Memory B cell (primary cell): ENCODE data around the gene EXOC3L2.
A peak's percentile ranks its signal among the peaks of the same experiment; 100 is the strongest.
"Not testable (repeated sequence)": the region's sequence is repeated elsewhere in the genome, so short reads cannot be mapped to it uniquely, and the experiment has no call there.

Experiments
- ATAC-seq: fragments of 150-1000 bp; cut with Tn5 transposase; 2 replicates; pipeline ENCODE4 v1.10.0; 2021; ENCODE audit warnings: low read depth, mild to moderate bottlenecking, moderate library complexity
- DNase-seq, 2 donors: peaks; one replicate each; pipeline ENCODE4 v3.0.0; 2022; ENCODE audit warnings: low spot score in 2 of 2
- H3K27ac Mint-ChIP-seq: one replicate; pipeline ENCODE4 v1.8.0; 2022; ENCODE audit warnings: mild to moderate bottlenecking, moderate library complexity, mixed read lengths
- H3K27me3 Mint-ChIP-seq: one replicate; pipeline ENCODE4 v1.8.0; 2022; ENCODE audit warnings: mixed read lengths
- H3K36me3 Mint-ChIP-seq: one replicate; pipeline ENCODE4 v1.8.0; 2022; ENCODE audit warnings: mild to moderate bottlenecking, mixed read lengths
- H3K4me1 Mint-ChIP-seq: one replicate; pipeline ENCODE4 v1.8.0; 2022; ENCODE audit warnings: mixed read lengths
- H3K4me3 Mint-ChIP-seq: one replicate; pipeline ENCODE4 v1.8.0; 2022; ENCODE audit warnings: mild to moderate bottlenecking, moderate library complexity, mixed read lengths
- H3K9me3 Mint-ChIP-seq: one replicate; pipeline ENCODE4 v1.8.0; 2022; ENCODE audit warnings: mixed read lengths

Gene EXOC3L2

GRCh38 chr19:45250216-45250831 lies 5.1 kb upstream of the EXOC3L2 start:
- peaks cover 29% of the 10 kb centered on the region for H3K4me1 Mint-ChIP-seq
- no peaks in the 10 kb centered on the region for H3K9me3 Mint-ChIP-seq
- peaks cover 2% of the 10 kb centered on the region for H3K27me3 Mint-ChIP-seq
- H3K36me3 Mint-ChIP-seq = no peaks in the 10 kb centered on the region
- ATAC-seq (no peak), DNase-seq (no peak)
- peak overlapping the region; percentile 3 for H3K27ac Mint-ChIP-seq
- peak overlapping the region; percentile 90 for H3K4me3 Mint-ChIP-seq

DNA sequence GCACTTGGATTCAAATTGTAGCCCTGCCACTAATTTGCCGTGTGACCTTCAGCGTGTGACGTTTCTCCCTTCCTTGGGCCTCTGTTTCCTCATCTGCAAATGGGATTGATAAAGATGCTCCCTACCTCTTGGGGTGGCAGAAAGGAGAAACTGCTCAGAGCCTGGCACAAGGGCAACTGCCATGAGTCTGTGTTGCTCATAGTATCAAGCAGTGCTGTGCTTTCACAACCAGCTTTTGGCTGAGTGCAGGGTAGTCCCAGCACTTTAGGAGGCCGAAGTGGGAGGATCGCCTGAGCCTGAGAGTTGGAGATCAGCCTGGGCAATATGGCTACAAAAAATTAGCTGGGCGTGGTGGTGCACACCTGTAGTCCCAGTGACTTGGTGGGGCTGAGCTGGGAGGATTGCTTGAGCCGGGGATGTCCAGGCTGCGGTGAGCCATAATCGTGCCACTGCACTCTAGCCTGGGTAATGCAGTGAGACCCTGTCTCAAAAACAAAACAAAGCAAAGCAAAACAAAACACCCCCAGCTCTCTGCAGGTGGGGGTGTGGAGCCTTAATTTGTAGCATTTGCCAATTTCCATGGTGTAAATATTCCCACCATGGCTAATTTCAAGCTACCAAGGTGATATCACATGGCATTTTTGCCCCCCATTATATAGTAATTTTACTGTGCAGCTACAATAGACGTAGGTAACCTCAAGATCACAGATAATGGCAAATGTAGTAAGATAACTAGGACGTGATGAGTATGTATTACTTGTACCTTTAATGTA lies 4.2 kb upstream of the EXOC3L2 start:
- DNase-seq = no peak
- Mint-ChIP-seq H3K9me3 (no peaks in the 10 kb centered on the region), H3K4me3 (peak overlapping the region; percentile 17), H3K27me3 (peaks cover 8% of the 10 kb centered on the region), H3K4me1 (peaks cover 29% of the 10 kb centered on the region), H3K36me3 (no peaks in the 10 kb centered on the region), H3K27ac (no peak overlapping the region)
- no peak for ATAC-seq

GRCh38 chr19:45247136-45247535 lies 1.9 kb upstream of the EXOC3L2 start:
- Mint-ChIP-seq H3K36me3 (no peaks in the 10 kb centered on the region), H3K4me1 (peaks cover 11% of the 10 kb centered on the region), H3K27me3 (peaks cover 13% of the 10 kb centered on the region), H3K27ac (no peak overlapping the region), H3K4me3 (no peak overlapping the region), H3K9me3 (no peaks in the 10 kb centered on the region)
- DNase-seq (no peak), ATAC-seq (no peak)

DNA sequence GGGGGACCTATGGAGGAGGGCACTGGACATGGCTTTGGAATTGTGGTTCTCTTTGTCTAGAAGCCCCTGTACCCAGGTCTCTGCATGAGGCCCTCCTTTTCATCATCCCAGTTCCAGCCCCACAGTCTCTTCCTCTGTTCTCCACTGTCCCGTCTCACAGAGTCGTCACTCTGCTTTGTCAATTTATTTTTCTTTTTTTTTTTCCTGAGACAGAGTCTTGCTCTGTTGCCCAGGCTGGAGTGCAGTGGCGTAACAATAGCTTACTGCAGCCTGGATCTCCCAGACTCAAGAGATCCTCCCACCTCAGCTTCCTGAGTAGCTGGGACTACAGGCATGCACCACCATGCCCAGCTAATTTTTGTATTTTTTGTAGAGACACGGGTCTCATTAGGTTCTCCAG lies 619 bp upstream of the EXOC3L2 start:
- Mint-ChIP-seq H3K27me3 (peaks cover 17% of the 10 kb centered on the region), H3K36me3 (no peaks in the 10 kb centered on the region), H3K4me1 (peaks cover 7% of the 10 kb centered on the region), H3K9me3 (no peaks in the 10 kb centered on the region), H3K4me3 (no peak overlapping the region), H3K27ac (no peak overlapping the region)
- ATAC-seq (no peak), DNase-seq (no peak)

GRCh38 chr19:45244133-45244794 lies 943 bp downstream of the EXOC3L2 start:
- Mint-ChIP-seq H3K9me3 (no peaks in the 10 kb centered on the region), H3K4me1 (peaks cover 4% of the 10 kb centered on the region), H3K36me3 (no peaks in the 10 kb centered on the region), H3K27me3 (peaks cover 15% of the 10 kb centered on the region), H3K4me3 (no peak overlapping the region), H3K27ac (no peak overlapping the region)
- DNase-seq (no peak), ATAC-seq (no peak)

DNA sequence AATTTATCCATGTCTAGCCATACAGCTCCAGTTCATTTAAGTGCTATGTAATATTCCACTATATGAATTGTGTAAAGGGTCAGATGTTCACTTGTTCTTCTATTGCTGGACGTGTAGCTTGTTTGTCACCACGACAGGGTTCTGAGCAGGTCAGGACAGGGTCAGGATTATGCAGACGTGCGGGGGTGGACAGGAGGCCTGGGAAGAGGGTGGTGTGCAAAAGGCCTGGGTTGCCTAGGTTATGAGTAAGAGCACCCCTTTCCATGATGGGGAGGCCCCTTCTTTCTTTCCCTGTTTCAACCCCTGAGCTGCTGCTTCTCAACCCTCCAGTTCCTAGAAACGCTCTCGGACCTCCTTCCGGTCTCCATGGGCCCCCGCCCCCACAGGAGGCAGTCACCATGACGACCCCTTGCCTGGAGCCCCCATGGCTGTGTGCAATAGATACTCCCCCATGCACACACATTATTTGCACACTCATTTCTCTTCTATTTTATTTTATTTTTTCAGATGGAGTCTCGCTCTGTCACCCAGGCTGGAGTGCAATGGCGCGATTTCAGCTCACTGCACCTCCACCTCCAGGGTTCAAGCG lies 2.0 kb downstream of the EXOC3L2 start:
- Mint-ChIP-seq H3K9me3 (no peaks in the 10 kb centered on the region), H3K36me3 (no peaks in the 10 kb centered on the region), H3K27me3 (peaks cover 15% of the 10 kb centered on the region), H3K27ac (no peak overlapping the region), H3K4me3 (no peak overlapping the region), H3K4me1 (no peaks in the 10 kb centered on the region)
- ATAC-seq = no peak
- no peak for DNase-seq

DNA sequence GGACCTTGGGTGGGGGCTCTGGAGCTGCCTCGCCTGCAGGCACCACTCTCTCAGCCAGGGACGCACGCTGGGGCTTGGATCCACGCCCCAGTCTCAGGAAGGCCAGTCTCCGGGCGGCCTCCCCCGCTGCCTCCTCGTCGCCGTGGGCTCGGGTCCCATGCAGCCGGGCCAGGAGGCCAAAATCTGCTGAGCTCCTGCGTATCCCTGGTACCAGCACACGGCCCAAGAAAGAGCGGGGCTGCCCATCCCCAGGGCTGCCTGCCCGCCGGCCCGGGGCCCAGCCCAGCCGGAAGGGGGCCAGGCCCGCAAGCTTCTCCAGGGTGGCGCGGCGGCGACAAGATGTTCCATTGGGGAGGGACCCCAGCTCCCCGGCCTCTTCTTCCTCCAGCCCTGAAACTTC lies 6.7 kb downstream of the EXOC3L2 start:
- Mint-ChIP-seq H3K36me3 (no peaks in the 10 kb centered on the region), H3K27ac (no peak overlapping the region), H3K9me3 (no peaks in the 10 kb centered on the region), H3K27me3 (peaks cover 28% of the 10 kb centered on the region), H3K4me1 (peaks cover 10% of the 10 kb centered on the region), H3K4me3 (no peak overlapping the region)
- ATAC-seq (no peak), DNase-seq (no peak)

GRCh38 chr19:45235485-45235884 lies 9.7 kb downstream of the EXOC3L2 start:
- no peak for DNase-seq
- H3K27me3 Mint-ChIP-seq = peaks cover 28% of the 10 kb centered on the region
- no peak overlapping the region for H3K4me3 Mint-ChIP-seq
- H3K9me3 Mint-ChIP-seq = no peaks in the 10 kb centered on the region
- H3K27ac Mint-ChIP-seq = no peak overlapping the region
- peaks cover 10% of the 10 kb centered on the region for H3K4me1 Mint-ChIP-seq
- no peaks in the 10 kb centered on the region for H3K36me3 Mint-ChIP-seq
- no peak for ATAC-seq

- H3K27me3 Mint-ChIP-seq = peaks cover 28% of the 10 kb centered on the region
- no peaks in the 10 kb centered on the region for H3K36me3 Mint-ChIP-seq
Measured at GRCh38 chr19:45234089-45234869, 10.9 kb downstream of the EXOC3L2 start.

GRCh38 chr19:45231891-45232290 lies 13.3 kb downstream of the EXOC3L2 start:
- no peak for DNase-seq
- Mint-ChIP-seq H3K36me3 (no peaks in the 10 kb centered on the region), H3K4me1 (peaks cover 10% of the 10 kb centered on the region), H3K27me3 (peaks cover 24% of the 10 kb centered on the region), H3K9me3 (no peaks in the 10 kb centered on the region), H3K27ac (no peak overlapping the region), H3K4me3 (no peak overlapping the region)
- ATAC-seq = no peak

More at GRCh38 chr19:45234089-45234869, 10.9 kb downstream of the EXOC3L2 start:
- ATAC-seq (no peak), DNase-seq (no peak)
- Mint-ChIP-seq H3K27ac (no peak overlapping the region), H3K9me3 (no peaks in the 10 kb centered on the region), H3K4me1 (peaks cover 10% of the 10 kb centered on the region), H3K4me3 (no peak overlapping the region)

GRCh38 chr19:45229056-45229455 lies 16.2 kb downstream of the EXOC3L2 start:
- H3K9me3 Mint-ChIP-seq, H3K4me1 Mint-ChIP-seq, DNase-seq, H3K36me3 Mint-ChIP-seq, ATAC-seq, H3K27ac Mint-ChIP-seq, H3K4me3 Mint-ChIP-seq: not testable (repeated sequence)
- H3K27me3 Mint-ChIP-seq = peaks cover 18% of the 10 kb centered on the region

DNA sequence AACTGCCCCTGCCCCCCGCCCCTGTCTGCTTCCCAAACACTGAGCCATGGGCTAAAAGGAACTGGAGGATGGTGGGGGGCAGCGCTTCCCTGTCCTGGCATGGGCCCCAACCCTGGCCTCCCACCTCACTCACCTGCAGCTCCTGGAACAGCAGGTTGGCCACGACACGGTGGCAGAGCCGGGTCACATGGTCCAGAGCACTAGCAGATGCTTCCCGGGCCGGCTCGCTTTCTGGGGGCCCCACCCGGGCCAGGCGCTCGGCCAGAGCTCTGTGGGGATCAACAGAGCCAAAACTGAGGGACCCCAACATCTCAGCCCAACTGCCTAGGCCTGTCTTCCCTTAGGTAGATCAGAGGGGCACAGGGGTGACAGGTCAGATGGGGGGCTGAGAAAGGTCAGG lies 20.6 kb downstream of the EXOC3L2 start:
- ATAC-seq (no peak), DNase-seq (no peak)
- Mint-ChIP-seq H3K36me3 (no peaks in the 10 kb centered on the region), H3K27ac (no peak overlapping the region), H3K4me3 (no peak overlapping the region), H3K4me1 (no peaks in the 10 kb centered on the region), H3K27me3 (peaks cover 21% of the 10 kb centered on the region), H3K9me3 (no peaks in the 10 kb centered on the region)

- no peak overlapping the region for H3K27ac Mint-ChIP-seq
- H3K9me3 Mint-ChIP-seq = no peaks in the 10 kb centered on the region
- no peaks in the 10 kb centered on the region for H3K4me1 Mint-ChIP-seq
- no peaks in the 10 kb centered on the region for H3K36me3 Mint-ChIP-seq
- H3K27me3 Mint-ChIP-seq = peaks cover 21% of the 10 kb centered on the region
- DNase-seq = no peak
- no peak overlapping the region for H3K4me3 Mint-ChIP-seq
- no peak for ATAC-seq
Measured at GRCh38 chr19:45223879-45224278, 21.3 kb downstream of the EXOC3L2 start.
